H1 (cell line): ENCODE results near the gene SERPINB11. TPM values are rescaled to one million over a fixed set of nuclear protein-coding genes. Genes with fewer than 3 reads are reported as not detected.

ENCODE experiments used
- BCL11A ChIP-seq, 2 experiments: IDR thresholded peaks; one replicate each; pipeline ENCODE4 v1.6.1; 2011; ENCODE audit warnings: low read depth in 2 of 2, low read length in 2 of 2, mild to moderate bottlenecking in 2 of 2
- SP4 ChIP-seq: IDR thresholded peaks from 2 replicates; pipeline ENCODE4 v1.6.1; 2012; ENCODE audit warnings: low read length, inconsistent platforms
- polyA plus RNA-seq, 7 experiments: library from polyadenylated mRNA; depleted of rRNA in 3 of 7; stranded (reverse) in 5 of 7; unstranded in 2 of 7; fragments of >200 nt in 5 of 7; fragments of 200-250 nt in 2 of 7; gene quantifications; 1 replicate in 5 of 7; 2 replicates in 1 of 7; 4 replicates in 1 of 7; pipeline versions ENCODE4 v1.2.1 to v1.2.3, GENCODE V29; 2011 to 2013; ENCODE audit warnings: missing spikeins in 2 of 7, mixed read lengths in 2 of 7
- total RNA-seq: library from RNA; stranded (reverse); fragmentation: NEBNext Ultra II Directional; extraction: Animal tissue kit (Norgen Biotek cat#: 25700); gene quantifications from 2 replicates; pipeline ENCODE4 v1.2.1, GENCODE V29; 2021

SERPINB11 gene
- total and polyA plus RNA-seq, 2 of the 8 experiments (the other 6 are each of a cell fraction or from before 2014, with no cell fraction given): not detected

- TF ChIP-seq BCL11A (IDR thresholded peaks at IDR 0.05; ENCODE audit: low read depth in 2 of 2, low read length in 2 of 2) (no peak), SP4 (no peak)
Measured at GRCh38 chr18:63683152-63683551, 19.6 kb upstream of the SERPINB11 start (continued).
